K562 (cell line): ENCODE measurements around the gene SLC30A1. TPM values are rescaled to one million over a fixed set of nuclear protein-coding genes. Genes with fewer than 3 reads are reported as not detected.

ENCODE experiments used
- ARID1B ChIP-seq: fragments of 450-650 bp; IDR thresholded peaks from 2 replicates; pipeline ENCODE4 v1.6.1; 2016; ENCODE audit warnings: antibody characterized with exemption, mild to moderate bottlenecking, inconsistent platforms
- CBX1 ChIP-seq: sonication (generic); IDR thresholded peaks from 2 replicates; pipeline ENCODE4 v1.6.1; 2016; ENCODE audit warnings: antibody characterized with exemption, low read depth, mild to moderate bottlenecking
- CHD1 ChIP-seq: fragments of 200-600 bp; sonication (generic); IDR thresholded peaks from one replicate; pipeline ENCODE4 v1.6.1; 2012; ENCODE audit warnings: mild to moderate bottlenecking, moderate library complexity, low read length, inconsistent platforms
- GTF2E2 ChIP-seq: fragments of 200-800 bp; sonication (Bioruptor generic); IDR thresholded peaks from 2 replicates; pipeline ENCODE4 v1.6.1; 2016; ENCODE audit warnings: missing genetic modification characterization, missing compliant biosample characterization
- HDAC1 ChIP-seq, 2 experiments: fragments of 450-650 bp; IDR thresholded peaks; 2 replicates each; pipeline ENCODE4 v1.6.1; 2016 to 2017; ENCODE audit warnings: inconsistent platforms in 1 of 2, mild to moderate bottlenecking in 1 of 2, moderate library complexity in 1 of 2
- HMG20B ChIP-seq: fragments of 250-450 bp; sonication (Bioruptor Pico); IDR thresholded peaks from 2 replicates; pipeline ENCODE4 v1.5.0; 2021; ENCODE audit warnings: mild to moderate bottlenecking
- TEAD4 ChIP-seq, 2 experiments: sonication (generic) in 1 of 2; formaldehyde crosslinking in 1 of 2; IDR thresholded peaks; 2 replicates each; pipeline versions ENCODE4 v1.6.1 to v1.8.0; 2012 to 2022; ENCODE audit warnings: borderline replicate concordance in 1 of 2, inconsistent platforms in 1 of 2, low read length in 1 of 2, mild to moderate bottlenecking in 1 of 2, missing genetic modification reagents in 1 of 2
- ZNF165 ChIP-seq: fragments of 250-450 bp; sonication (Bioruptor Pico); IDR thresholded peaks from 2 replicates; pipeline ENCODE4 v1.4.0; 2020; ENCODE audit warnings: borderline replicate concordance
- ZNF780A ChIP-seq: fragments of 250-450 bp; sonication (Bioruptor Pico); IDR thresholded peaks from 2 replicates; pipeline ENCODE4 v1.5.0; 2021; ENCODE audit warnings: mild to moderate bottlenecking
- polyA plus RNA-seq, 8 experiments: library from polyadenylated mRNA; depleted of rRNA in 4 of 8; stranded (reverse) in 5 of 8; unstranded in 3 of 8; fragments of >200 nt; fragmentation: Nextera tagmentation in 2 of 8; fragmentation: Illumina TruSeq in 1 of 8; extraction: Ambion mirVana in 2 of 8; extraction: Trizol in 1 of 8; gene quantifications; 2 replicates each; pipeline versions ENCODE4 v1.2.1 to v1.2.3, GENCODE V29; 2011 to 2014; ENCODE audit warnings: inconsistent platforms in 1 of 8, missing spikeins in 1 of 8
- total RNA-seq, 7 experiments: library from RNA; depleted of rRNA in 6 of 7; stranded (reverse); fragments of >200 nt in 6 of 7; fragmentation: Illumina TruSeq in 2 of 7; extraction: Trizol in 2 of 7; gene quantifications; 2 replicates each; pipeline versions ENCODE4 v1.2.1 to v1.2.3, GENCODE V29; 2011 to 2021; ENCODE audit warnings: low replicate concordance in 1 of 7
- TF ChIP-seq, protein P1 (sequence below): fragments of 250-450 bp; sonication (Bioruptor Pico); IDR thresholded peaks from 2 replicates; pipeline ENCODE4 v1.4.0; 2020; ENCODE audit warnings: borderline replicate concordance
- TF ChIP-seq, protein P2 (sequence below), 2 experiments: fragments of 450-650 bp in 1 of 2; sonication (generic) in 1 of 2; formaldehyde crosslinking in 1 of 2; IDR thresholded peaks; 2 replicates each; pipeline versions ENCODE4 v1.7.1 to v1.9.0; 2016 to 2022; ENCODE audit warnings: inconsistent platforms in 1 of 2, mild to moderate bottlenecking in 1 of 2, missing genetic modification reagents in 1 of 2
- TF ChIP-seq, protein P3 (sequence below): conservative IDR thresholded peaks from 2 replicates; pipeline ENCODE4 v1.6.1; 2011; ENCODE audit warnings: low read depth, mild to moderate bottlenecking, low read length; ENCODE audit not compliant: control insufficient read depth
- TF ChIP-seq, protein P4 (sequence below): fragments of 450-650 bp; formaldehyde crosslinking; IDR thresholded peaks from 2 replicates; pipeline ENCODE4 v1.4.0; 2020; ENCODE audit warnings: mild to moderate bottlenecking, moderate library complexity

Gene SLC30A1
- total and polyA plus RNA-seq, 9 of the 15 experiments (the other 6 are each of a cell fraction or from before 2014, with no cell fraction given) = 4.1 to 14.4 (median 6.6) TPM

DNA sequence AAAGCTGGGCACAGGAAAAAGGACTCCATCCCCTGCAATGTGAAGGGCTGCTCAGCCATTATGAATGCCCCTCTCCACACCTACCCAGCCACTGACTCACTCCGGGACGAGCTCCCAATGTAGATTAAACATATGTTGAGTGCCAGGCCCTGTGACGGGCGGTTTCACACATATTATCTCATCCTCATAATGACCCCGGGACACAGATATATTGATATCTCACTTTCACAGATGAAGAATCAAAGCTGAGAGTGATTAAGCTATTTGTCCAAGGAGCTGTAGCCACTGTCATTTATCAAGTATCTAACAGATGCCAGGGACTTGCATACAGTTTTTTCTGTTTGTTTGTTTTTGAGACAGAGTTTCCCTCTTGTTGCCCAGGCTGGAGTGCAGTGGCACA is 35.0 kb upstream of the SLC30A1 start (continued):
- TF ChIP-seq GTF2E2 (tag) (no peak), HMG20B (CRISPR knock-in tag) (no peak), HDAC1 (IDR thresholded peaks at IDR 0.05) (peak in 1 of 2 experiments; percentile 89; a peak in 3 of 4 replicates), ZNF780A (CRISPR knock-in tag) (no peak), ARID1B (peak; percentile 84), TEAD4 (IDR thresholded peaks at IDR 0.05; ENCODE audit: low read length) (peak; percentile 89), TEAD4 (CRISPR knock-in tag; IDR thresholded peaks at IDR 0.05; ENCODE audit: borderline replicate concordance) (no peak), CHD1 (no peak), CBX1 (no peak), ZNF165 (CRISPR knock-in tag) (no peak)
- TF ChIP-seq, protein P1, sequence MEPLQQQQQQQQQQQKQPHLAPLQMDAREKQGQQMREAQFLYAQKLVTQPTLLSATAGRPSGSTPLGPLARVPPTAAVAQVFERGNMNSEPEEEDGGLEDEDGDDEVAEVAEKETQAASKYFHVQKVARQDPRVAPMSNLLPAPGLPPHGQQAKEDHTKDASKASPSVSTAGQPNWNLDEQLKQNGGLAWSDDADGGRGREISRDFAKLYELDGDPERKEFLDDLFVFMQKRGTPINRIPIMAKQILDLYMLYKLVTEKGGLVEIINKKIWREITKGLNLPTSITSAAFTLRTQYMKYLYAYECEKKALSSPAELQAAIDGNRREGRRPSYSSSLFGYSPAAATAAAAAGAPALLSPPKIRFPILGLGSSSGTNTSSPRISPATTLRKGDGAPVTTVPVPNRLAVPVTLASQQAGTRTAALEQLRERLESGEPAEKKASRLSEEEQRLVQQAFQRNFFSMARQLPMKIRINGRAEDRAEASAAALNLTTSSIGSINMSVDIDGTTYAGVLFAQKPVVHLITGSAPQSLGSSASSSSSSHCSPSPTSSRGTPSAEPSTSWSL (CRISPR knock-in tag) = no peak
- TF ChIP-seq, protein P2, sequence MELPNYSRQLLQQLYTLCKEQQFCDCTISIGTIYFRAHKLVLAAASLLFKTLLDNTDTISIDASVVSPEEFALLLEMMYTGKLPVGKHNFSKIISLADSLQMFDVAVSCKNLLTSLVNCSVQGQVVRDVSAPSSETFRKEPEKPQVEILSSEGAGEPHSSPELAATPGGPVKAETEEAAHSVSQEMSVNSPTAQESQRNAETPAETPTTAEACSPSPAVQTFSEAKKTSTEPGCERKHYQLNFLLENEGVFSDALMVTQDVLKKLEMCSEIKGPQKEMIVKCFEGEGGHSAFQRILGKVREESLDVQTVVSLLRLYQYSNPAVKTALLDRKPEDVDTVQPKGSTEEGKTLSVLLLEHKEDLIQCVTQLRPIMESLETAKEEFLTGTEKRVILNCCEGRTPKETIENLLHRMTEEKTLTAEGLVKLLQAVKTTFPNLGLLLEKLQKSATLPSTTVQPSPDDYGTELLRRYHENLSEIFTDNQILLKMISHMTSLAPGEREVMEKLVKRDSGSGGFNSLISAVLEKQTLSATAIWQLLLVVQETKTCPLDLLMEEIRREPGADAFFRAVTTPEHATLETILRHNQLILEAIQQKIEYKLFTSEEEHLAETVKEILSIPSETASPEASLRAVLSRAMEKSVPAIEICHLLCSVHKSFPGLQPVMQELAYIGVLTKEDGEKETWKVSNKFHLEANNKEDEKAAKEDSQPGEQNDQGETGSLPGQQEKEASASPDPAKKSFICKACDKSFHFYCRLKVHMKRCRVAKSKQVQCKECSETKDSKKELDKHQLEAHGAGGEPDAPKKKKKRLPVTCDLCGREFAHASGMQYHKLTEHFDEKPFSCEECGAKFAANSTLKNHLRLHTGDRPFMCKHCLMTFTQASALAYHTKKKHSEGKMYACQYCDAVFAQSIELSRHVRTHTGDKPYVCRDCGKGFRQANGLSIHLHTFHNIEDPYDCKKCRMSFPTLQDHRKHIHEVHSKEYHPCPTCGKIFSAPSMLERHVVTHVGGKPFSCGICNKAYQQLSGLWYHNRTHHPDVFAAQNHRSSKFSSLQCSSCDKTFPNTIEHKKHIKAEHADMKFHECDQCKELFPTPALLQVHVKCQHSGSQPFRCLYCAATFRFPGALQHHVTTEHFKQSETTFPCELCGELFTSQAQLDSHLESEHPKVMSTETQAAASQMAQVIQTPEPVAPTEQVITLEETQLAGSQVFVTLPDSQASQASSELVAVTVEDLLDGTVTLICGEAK (IDR thresholded peaks at IDR 0.05) = no peak
- TF ChIP-seq, protein P2 (CRISPR knock-in tag; IDR thresholded peaks at IDR 0.05) = no peak
- TF ChIP-seq, protein P3, sequence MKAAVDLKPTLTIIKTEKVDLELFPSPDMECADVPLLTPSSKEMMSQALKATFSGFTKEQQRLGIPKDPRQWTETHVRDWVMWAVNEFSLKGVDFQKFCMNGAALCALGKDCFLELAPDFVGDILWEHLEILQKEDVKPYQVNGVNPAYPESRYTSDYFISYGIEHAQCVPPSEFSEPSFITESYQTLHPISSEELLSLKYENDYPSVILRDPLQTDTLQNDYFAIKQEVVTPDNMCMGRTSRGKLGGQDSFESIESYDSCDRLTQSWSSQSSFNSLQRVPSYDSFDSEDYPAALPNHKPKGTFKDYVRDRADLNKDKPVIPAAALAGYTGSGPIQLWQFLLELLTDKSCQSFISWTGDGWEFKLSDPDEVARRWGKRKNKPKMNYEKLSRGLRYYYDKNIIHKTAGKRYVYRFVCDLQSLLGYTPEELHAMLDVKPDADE = no peak
- TF ChIP-seq, protein P4, sequence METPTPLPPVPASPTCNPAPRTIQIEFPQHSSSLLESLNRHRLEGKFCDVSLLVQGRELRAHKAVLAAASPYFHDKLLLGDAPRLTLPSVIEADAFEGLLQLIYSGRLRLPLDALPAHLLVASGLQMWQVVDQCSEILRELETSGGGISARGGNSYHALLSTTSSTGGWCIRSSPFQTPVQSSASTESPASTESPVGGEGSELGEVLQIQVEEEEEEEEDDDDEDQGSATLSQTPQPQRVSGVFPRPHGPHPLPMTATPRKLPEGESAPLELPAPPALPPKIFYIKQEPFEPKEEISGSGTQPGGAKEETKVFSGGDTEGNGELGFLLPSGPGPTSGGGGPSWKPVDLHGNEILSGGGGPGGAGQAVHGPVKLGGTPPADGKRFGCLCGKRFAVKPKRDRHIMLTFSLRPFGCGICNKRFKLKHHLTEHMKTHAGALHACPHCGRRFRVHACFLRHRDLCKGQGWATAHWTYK = no peak
